Neural cell (in vitro differentiated cells): Measurements from ENCODE around the gene NCDN. TPM values are rescaled to one million over a fixed set of nuclear protein-coding genes. Genes with fewer than 3 reads are reported as not detected.

ENCODE experiments used
- H2AFZ ChIP-seq: fragments of 200-600, 300-800 bp; sonication (generic), shearing (Covaris generic); 2 replicates; pipeline ENCODE4 v1.6.0; 2014; ENCODE audit warnings: low read depth, mild to moderate bottlenecking, antibody characterized with exemption, low read length, moderate library complexity
- H3F3A ChIP-seq: fragments of 200-600 bp; shearing (Covaris generic); 2 replicates; pipeline ENCODE4 v1.6.1; 2016; ENCODE audit warnings: mild to moderate bottlenecking, moderate library complexity, mixed read lengths, antibody characterized with exemption, low read length; ENCODE audit not compliant: insufficient read depth, poor library complexity, severe bottlenecking
- H3K27ac ChIP-seq: fragments of 200-600, 300-800 bp; sonication (generic), shearing (Covaris generic); 2 replicates; pipeline ENCODE4 v1.5.1; 2014; ENCODE audit warnings: mild to moderate bottlenecking, low read length, moderate library complexity
- H3K27me3 ChIP-seq: fragments of 300-800, 200-600 bp; sonication (generic), shearing (Covaris generic); 2 replicates; pipeline ENCODE4 v1.6.0; 2014; ENCODE audit warnings: mild to moderate bottlenecking, low read depth, low read length, moderate library complexity; ENCODE audit not compliant: insufficient read depth
- H3K36me3 ChIP-seq: fragments of 300-800, 200-600 bp; sonication (generic), shearing (Covaris generic); 2 replicates; pipeline ENCODE4 v1.5.1; 2014; ENCODE audit warnings: mild to moderate bottlenecking, antibody characterized with exemption, low read length, moderate library complexity; ENCODE audit not compliant: insufficient read depth
- H3K4me2 ChIP-seq: fragments of 300-800, 200-600 bp; sonication (generic), shearing (Covaris generic); 2 replicates; pipeline ENCODE4 v1.6.0; 2014; ENCODE audit warnings: mild to moderate bottlenecking, low read length
- H3K4me3 ChIP-seq: fragments of 300-800, 200-600 bp; sonication (generic), shearing (Covaris generic); 2 replicates; pipeline ENCODE4 v1.5.1; 2014; ENCODE audit warnings: mild to moderate bottlenecking, low read length, moderate library complexity
- H3K79me2 ChIP-seq: fragments of 200-600 bp; shearing (Covaris generic); replicated peaks from 2 replicates; pipeline ENCODE4 v1.6.0; 2014; ENCODE audit warnings: mild to moderate bottlenecking, low read length, moderate library complexity; ENCODE audit not compliant: insufficient read depth
- H3K9ac ChIP-seq: fragments of 300-800, 200-600 bp; sonication (generic), shearing (Covaris generic); 2 replicates; pipeline ENCODE4 v1.6.1; 2016; ENCODE audit warnings: mild to moderate bottlenecking, low read length, mixed read lengths
- H3K9me2 ChIP-seq: fragments of 200-600 bp; shearing (Covaris generic); 2 replicates; pipeline ENCODE4 v1.6.1; 2016; ENCODE audit warnings: mild to moderate bottlenecking, low read length, mixed read lengths; ENCODE audit not compliant: insufficient read depth
- H3K9me3 ChIP-seq: fragments of 200-600, 300-800 bp; sonication (generic), shearing (Covaris generic); 2 replicates; pipeline ENCODE4 v1.6.1; 2016; ENCODE audit warnings: mild to moderate bottlenecking, mixed run types, low read length, moderate library complexity, mixed read lengths
- H4K20me1 ChIP-seq: fragments of 200-600 bp; shearing (Covaris generic); 2 replicates; pipeline ENCODE4 v1.6.1; 2016; ENCODE audit warnings: mild to moderate bottlenecking, mixed run types; ENCODE audit not compliant: insufficient read depth
- EP300 ChIP-seq: fragments of 450-650 bp; conservative IDR thresholded peaks from 2 replicates; pipeline ENCODE4 v1.6.1; 2014; ENCODE audit warnings: antibody characterized with exemption, mild to moderate bottlenecking, moderate library complexity; ENCODE audit not compliant: poor library complexity, severe bottlenecking
- EZH2 ChIP-seq: fragments of 200-600, 300-800 bp; shearing (Covaris generic), sonication (generic); IDR thresholded peaks from 2 replicates; pipeline ENCODE4 v1.6.1; 2014; ENCODE audit warnings: antibody characterized with exemption, low read length, borderline replicate concordance, mild to moderate bottlenecking; ENCODE audit not compliant: insufficient read depth, poor library complexity, severe bottlenecking
- MXI1 ChIP-seq: fragments of 450-650 bp; conservative IDR thresholded peaks from 2 replicates; pipeline ENCODE4 v1.6.1; 2014; ENCODE audit warnings: antibody characterized with exemption, mild to moderate bottlenecking; ENCODE audit not compliant: poor library complexity, severe bottlenecking
- POLR2AphosphoS5 ChIP-seq: IDR thresholded peaks from 2 replicates; pipeline ENCODE4 v1.6.1; 2012
- SMC3 ChIP-seq: fragments of 450-650 bp; conservative IDR thresholded peaks from 2 replicates; pipeline ENCODE4 v1.6.1; 2014; ENCODE audit warnings: antibody characterized with exemption, mild to moderate bottlenecking, moderate library complexity; ENCODE audit not compliant: poor library complexity
- TAF1 ChIP-seq: IDR thresholded peaks from 2 replicates; pipeline ENCODE4 v1.6.1; 2012; ENCODE audit warnings: low read depth
- polyA plus RNA-seq: library from polyadenylated mRNA; depleted of rRNA; stranded (reverse); fragments of >200 nt; gene quantifications from 2 replicates; pipeline ENCODE4 v1.2.3, GENCODE V29; 2014
- TF ChIP-seq, protein P1 (sequence below): IDR thresholded peaks from 2 replicates; pipeline ENCODE4 v1.6.1; 2012; ENCODE audit warnings: borderline replicate concordance
- TF ChIP-seq, protein P2 (sequence below): fragments of 450-650 bp; IDR thresholded peaks from 2 replicates; pipeline ENCODE4 v1.5.1; 2014; ENCODE audit warnings: antibody characterized with exemption, mild to moderate bottlenecking, moderate library complexity; ENCODE audit not compliant: poor library complexity, severe bottlenecking

NCDN gene
- polyA plus RNA-seq, 1 donor from 2014 or later: 66.1 TPM

DNA sequence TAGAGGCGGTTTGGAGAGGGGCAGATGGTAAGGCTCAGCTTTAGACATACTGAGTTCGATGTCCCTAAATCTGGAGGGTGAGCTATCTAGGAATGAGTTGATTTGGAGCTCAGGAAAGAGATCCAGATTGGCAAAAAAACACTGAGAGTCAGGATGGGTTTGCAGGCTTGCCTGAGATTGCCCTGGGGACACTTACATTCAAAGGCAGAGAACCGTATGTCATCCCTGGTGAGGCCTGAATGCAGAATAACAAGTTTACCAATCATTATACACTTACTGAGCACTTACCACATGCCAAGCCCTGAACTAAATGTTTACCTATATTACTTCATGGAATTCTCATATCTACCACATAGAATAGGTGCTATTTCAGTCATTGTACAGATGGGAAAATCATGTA is 43.0 kb downstream of the NCDN start:
- Histone ChIP-seq H3K4me3 (no peak overlapping the region), H4K20me1 (no peaks in the 10 kb centered on the region), H3K27me3 (no peaks in the 10 kb centered on the region), H3F3A (no peaks in the 10 kb centered on the region), H3K9me2 (no peaks in the 10 kb centered on the region), H3K36me3 (no peaks in the 10 kb centered on the region), H3K27ac (no peak overlapping the region), H3K9ac (no peak overlapping the region), H2AFZ (no peak overlapping the region), H3K4me2 (no peak overlapping the region), H3K9me3 (no peaks in the 10 kb centered on the region), H3K79me2 (no peaks in the 10 kb centered on the region)
- TF ChIP-seq, protein P1, sequence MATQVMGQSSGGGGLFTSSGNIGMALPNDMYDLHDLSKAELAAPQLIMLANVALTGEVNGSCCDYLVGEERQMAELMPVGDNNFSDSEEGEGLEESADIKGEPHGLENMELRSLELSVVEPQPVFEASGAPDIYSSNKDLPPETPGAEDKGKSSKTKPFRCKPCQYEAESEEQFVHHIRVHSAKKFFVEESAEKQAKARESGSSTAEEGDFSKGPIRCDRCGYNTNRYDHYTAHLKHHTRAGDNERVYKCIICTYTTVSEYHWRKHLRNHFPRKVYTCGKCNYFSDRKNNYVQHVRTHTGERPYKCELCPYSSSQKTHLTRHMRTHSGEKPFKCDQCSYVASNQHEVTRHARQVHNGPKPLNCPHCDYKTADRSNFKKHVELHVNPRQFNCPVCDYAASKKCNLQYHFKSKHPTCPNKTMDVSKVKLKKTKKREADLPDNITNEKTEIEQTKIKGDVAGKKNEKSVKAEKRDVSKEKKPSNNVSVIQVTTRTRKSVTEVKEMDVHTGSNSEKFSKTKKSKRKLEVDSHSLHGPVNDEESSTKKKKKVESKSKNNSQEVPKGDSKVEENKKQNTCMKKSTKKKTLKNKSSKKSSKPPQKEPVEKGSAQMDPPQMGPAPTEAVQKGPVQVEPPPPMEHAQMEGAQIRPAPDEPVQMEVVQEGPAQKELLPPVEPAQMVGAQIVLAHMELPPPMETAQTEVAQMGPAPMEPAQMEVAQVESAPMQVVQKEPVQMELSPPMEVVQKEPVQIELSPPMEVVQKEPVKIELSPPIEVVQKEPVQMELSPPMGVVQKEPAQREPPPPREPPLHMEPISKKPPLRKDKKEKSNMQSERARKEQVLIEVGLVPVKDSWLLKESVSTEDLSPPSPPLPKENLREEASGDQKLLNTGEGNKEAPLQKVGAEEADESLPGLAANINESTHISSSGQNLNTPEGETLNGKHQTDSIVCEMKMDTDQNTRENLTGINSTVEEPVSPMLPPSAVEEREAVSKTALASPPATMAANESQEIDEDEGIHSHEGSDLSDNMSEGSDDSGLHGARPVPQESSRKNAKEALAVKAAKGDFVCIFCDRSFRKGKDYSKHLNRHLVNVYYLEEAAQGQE: no peak
- TF ChIP-seq SMC3 (no peak), TAF1 (no peak), EZH2 (no peak)

DNA sequence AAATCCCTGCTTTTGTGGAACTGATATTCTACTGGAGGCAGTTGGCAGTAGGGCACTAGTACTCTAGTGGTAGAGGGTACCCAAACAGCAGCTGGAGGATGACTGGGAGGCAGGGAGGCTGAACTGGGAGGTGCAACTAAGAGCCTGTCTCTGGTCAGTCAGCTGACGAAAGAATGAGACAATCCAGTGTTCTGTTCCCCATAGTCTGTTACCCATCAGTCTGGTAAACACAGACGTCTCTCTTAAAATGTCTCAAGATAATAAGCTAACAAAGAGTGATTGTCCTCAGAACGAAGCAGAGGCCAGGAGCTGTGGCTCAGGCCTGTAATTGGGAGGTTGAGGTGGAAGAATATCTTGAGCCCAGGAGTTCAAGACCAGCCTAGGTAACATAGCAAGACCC is 45.9 kb downstream of the NCDN start:
- H3K79me2 ChIP-seq: peaks cover 5% of the 10 kb centered on the region
- no peak overlapping the region for H3K4me3 ChIP-seq
- no peak overlapping the region for H2AFZ ChIP-seq
- H3K27me3 ChIP-seq: no peaks in the 10 kb centered on the region
- H3K36me3 ChIP-seq: no peaks in the 10 kb centered on the region
- H3K9me3 ChIP-seq: no peaks in the 10 kb centered on the region
- H3F3A ChIP-seq: no peaks in the 10 kb centered on the region
- TF ChIP-seq, protein P2, sequence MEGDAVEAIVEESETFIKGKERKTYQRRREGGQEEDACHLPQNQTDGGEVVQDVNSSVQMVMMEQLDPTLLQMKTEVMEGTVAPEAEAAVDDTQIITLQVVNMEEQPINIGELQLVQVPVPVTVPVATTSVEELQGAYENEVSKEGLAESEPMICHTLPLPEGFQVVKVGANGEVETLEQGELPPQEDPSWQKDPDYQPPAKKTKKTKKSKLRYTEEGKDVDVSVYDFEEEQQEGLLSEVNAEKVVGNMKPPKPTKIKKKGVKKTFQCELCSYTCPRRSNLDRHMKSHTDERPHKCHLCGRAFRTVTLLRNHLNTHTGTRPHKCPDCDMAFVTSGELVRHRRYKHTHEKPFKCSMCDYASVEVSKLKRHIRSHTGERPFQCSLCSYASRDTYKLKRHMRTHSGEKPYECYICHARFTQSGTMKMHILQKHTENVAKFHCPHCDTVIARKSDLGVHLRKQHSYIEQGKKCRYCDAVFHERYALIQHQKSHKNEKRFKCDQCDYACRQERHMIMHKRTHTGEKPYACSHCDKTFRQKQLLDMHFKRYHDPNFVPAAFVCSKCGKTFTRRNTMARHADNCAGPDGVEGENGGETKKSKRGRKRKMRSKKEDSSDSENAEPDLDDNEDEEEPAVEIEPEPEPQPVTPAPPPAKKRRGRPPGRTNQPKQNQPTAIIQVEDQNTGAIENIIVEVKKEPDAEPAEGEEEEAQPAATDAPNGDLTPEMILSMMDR: no peak
- TF ChIP-seq TAF1 (no peak), POLR2AphosphoS5 (no peak), EP300 (no peak), MXI1 (no peak), EZH2 (no peak), SMC3 (no peak)
- TF ChIP-seq, protein P1: no peak
- no peaks in the 10 kb centered on the region for H3K9me2 ChIP-seq
- H3K9ac ChIP-seq: no peak overlapping the region
- H4K20me1 ChIP-seq: no peaks in the 10 kb centered on the region
- H3K4me2 ChIP-seq: no peak overlapping the region
- no peak overlapping the region for H3K27ac ChIP-seq
